HG02884 (cell line): ENCODE measurements around the gene DRAM2.

ENCODE experiments used
- ATAC-seq: cut with Tn5 transposase; IDR thresholded peaks from one replicate; pipeline ENCODE4 v1.9.1; 2021; ENCODE audit warnings: mild to moderate bottlenecking, moderate library complexity; ENCODE audit not compliant: unreplicated experiment

The DRAM2 gene

DNA sequence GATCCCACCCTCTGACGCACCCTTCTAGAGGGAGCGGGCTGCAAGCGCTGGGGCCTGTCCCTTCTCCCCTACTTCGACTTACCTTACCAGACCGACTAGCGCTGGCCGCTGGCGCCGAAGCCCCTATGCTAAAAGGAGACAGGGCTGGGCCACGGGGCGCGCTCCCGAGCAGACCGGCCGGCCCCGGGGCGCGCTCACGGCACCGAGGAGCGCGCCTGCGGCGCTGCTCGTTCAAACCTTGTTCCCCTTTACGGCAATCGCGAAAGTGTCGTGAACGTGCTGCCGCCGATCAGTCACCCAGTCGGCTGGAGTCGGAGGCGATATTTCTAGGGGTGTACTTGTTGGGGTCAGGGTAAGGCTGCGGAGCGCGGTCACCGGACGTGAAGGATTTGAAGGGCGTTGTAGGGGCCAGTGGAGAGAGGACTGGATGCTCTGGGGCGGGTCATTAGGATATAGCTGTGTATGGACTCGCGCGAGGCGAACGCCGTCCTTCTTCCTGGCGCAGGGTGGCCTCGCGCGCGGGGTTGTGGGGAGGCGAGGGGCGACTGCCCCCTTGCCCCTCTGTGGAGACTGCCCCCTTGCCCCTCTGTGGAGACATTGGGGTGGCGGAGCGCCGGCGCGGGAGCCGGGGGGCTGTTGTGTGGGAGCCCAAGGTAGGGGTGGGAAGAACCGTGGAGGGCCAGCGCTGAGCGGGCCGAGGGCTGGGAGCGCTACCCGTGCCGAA is at the start of gene DRAM2, which contains the start of gene CEPT1:
DRAM2 (minus strand) TSS at position 138 of the 724 bp plus-strand sequence. CDS start 8,539 bp downstream, outside the sequence.
CEPT1 (plus strand) TSS at position 268 of the 724 bp plus-strand sequence. CDS start 7,492 bp downstream, outside the sequence.
- ATAC-seq = peak; percentile 63

DNA sequence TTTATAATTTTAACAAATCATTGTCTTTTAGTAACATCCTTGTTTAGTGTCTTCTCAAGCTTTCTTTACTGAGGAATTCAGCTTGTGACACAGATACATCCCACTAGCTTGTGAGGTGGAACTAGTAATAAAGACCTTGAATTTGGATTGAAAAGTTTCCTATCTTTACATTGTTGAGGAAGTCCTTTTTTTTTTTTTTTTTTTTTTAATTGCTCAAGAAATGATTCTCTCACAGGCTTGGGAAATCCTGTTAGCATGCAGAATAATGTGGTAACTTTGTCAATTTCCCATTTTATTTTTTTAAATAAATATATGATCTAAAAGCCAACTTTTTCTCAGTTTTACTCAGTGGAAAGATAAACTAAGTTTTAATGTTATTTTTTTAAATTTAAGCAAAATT is 44.8 kb upstream of the DRAM2 start:
- no peak for ATAC-seq

DNA sequence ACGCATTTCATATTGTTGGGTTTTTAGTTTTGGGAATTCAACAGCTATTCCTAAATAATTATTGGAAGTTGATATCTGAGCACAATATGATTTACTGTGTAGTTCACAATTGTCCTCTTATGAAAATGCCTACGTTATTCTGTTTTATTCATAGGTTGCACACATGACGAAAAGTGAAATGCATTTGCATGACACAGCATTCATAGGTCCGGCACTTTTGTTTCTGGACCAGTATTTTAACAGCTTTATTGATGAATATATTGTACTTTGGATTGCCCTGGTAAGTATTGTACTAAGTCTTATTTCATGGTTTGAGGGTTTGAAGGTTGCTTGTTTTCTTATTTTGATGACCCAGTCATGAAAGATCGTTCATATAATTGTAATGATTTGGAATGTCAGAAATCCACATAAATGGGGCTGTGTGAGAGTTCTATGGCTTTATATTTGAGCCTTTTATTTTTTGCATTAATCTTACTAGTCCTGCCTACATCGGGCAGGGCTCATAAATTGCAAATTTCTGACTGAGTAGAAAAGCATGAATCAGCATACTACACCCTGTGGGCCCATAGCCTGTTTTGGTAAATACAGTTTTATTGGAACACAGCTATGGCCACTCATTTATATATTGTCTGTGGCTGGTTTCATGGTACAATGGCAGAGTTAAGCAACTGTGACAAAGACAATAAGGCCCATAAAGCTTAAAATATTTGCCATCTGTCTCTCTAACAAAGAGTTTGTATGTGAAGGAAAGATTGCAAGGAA is 43.6 kb upstream of the DRAM2 start:
- no peak for ATAC-seq

DNA sequence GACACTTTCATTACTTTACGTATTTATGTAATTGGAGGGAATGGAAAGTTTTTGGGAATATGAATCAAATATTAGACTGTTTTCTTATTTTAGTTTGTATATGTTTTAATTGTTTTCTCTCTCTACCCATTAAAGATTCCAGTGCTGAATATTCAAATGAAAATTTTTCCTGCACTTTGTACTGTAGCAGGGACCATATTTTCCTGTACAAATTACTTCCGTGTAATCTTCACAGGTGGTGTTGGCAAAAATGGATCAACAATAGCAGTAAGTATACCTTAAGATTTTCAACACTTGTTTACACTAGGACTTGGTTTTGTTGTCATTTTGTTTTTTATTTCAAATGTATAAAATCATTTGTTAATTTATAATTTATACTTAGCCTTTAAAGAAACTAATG is 42.2 kb upstream of the DRAM2 start:
- no peak for ATAC-seq

DNA sequence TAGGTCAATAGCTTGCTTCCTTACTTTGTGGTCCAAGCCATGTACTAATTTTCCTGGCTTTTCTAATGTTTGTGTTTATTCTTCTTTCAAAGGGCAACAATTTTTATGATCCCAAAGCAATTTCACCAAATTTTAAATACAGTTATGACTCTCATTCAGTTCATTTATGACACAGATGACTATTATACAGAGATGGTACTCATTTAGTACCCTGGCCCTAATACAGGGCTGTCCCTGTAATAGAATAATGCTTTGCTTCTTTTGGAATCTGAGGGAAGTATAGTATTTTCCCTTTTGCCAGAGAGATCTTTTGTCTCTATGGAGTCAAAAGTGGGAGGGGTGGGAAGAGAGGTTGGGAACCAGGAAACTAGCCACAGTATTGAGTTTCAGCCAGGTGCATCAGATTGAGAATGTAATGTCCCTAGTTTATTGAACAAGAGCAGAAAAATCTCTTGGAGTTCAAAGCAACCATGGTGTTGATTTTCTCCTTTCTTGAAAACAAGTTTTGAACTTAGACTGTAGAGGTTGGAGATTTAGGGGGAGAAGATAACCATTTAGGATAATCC is 40.2 kb upstream of the DRAM2 start:
- no peak for ATAC-seq

DNA sequence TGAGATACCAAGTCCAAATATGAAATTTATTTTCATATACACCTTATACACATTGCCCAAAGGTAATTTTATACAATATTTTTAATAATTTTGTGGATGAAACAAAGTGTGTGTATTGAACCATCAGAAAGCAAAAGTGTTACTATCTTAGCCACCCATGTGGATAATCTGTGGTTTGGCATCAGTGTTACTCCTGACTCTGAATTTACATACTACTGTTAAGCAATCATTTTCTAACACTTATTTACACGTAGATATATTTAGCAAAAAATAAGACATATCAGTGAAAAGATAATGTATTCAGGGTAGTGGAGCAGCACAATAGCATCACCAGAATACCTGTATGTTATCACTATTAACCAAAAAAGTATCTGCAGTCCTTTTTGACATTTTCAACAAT is 36.8 kb upstream of the DRAM2 start:
- no peak for ATAC-seq

DNA sequence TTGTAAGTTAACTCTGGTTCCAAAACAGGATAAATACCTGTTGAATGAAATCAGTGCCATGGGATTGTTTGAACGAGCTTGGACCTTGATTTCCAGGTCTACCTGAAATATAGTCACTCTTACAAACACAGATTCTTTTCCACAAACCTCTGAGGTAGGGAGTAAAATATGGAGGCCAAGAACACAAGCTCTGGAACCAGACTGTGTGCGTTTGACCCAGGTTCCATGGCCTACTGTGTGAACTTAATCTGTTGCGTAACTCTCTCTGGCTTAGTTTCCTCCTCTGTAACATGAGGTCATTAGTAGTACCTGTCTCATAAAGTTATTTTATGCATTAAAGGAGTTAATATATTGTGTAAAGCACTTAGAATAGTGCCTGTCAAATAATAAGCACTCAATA is 35.5 kb upstream of the DRAM2 start:
- ATAC-seq = no peak

DNA sequence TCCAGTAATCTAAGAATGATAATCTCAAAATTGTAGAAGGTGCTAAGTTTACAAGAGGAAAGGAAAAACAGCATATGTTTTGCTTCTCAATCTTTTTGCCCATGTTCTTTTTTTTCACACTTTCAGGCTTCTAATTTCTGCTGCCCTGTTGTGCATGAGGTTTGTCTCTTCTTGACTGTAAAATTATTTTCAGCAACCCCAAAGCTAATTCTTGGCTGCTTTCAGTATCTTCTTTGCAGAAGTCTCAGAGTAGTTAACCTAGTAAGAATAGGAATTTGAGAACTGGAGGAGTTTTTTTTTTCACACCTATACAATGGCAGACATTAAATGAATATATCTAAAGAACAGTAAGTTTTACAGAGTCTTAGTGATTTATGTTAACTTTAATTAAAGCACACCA is 34.2 kb upstream of the DRAM2 start:
- no peak for ATAC-seq

DNA sequence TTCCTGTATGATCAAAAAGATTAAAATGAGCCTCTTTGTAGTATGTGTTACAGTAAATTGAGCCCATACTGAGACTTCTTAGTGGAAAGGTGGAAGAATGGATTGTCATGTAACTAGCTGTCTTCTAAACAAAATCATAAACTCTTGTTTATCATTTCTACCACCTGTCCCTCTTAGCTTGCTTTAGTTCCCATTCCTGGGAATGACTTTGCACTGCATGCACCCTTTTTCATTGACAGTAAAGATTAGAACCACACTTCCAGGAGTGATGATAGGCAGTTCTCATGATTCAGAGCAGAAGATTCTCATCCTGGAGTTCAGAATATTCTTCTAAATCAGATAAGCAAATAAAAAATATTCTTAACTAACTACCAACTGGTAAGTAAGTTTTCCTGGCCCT is 32.6 kb upstream of the DRAM2 start:
- no peak for ATAC-seq

DNA sequence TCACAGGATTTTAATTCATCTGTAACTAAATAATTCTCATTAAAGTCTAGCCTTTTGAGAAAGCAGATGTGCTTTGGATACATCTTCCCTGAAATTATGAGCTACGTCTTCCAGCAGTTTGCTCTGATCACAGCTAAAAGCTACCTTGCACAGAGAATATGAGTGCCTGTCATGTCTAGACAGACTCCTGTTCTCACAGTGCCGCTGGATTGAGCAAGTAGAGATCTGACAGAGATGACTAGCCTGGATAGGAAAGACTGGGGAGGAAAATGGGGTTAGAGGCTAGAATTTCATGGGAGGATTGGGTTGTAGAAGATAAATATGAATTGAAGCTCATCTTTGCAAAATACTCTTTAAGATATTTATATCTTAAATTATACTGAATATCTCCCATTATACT is 24.3 kb upstream of the DRAM2 start:
- no peak for ATAC-seq

DNA sequence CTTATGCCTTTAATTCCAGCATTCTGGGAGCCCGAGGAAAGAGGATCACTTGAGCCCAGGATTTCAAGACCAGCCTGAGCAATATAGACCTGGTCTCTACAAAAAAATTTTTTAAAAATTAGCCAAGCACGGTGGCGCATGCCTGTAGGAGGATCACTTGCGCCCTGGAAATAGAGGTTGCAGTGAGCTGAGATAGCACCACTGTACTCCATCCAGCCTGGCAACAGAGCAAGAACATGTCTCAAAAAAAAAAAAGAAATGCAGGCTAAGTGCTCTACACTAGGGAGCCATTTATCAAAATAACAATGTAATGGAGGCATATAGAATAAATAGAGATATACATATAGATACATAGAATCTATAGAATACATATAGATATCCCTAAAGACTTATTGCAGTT is 23.5 kb upstream of the DRAM2 start:
- no peak for ATAC-seq

DNA sequence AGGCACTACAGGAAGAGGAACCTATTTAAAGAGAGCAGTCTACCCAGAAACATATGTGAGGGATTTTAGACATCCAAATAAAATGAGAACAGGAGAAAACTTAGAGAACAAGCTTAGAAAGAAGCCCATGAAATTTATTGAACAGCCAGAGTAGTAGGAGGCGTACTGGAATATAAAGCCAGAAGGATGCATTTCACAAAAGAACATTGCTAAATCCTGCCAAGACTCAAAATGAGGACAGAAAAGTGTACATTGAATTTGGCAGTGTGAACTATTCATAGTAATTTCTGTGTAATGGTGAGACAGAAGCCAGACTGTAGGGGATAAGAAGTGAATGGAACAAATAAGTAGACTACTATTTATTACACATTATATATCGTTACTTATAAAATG is 22.6 kb upstream of the DRAM2 start:
- no peak for ATAC-seq

DNA sequence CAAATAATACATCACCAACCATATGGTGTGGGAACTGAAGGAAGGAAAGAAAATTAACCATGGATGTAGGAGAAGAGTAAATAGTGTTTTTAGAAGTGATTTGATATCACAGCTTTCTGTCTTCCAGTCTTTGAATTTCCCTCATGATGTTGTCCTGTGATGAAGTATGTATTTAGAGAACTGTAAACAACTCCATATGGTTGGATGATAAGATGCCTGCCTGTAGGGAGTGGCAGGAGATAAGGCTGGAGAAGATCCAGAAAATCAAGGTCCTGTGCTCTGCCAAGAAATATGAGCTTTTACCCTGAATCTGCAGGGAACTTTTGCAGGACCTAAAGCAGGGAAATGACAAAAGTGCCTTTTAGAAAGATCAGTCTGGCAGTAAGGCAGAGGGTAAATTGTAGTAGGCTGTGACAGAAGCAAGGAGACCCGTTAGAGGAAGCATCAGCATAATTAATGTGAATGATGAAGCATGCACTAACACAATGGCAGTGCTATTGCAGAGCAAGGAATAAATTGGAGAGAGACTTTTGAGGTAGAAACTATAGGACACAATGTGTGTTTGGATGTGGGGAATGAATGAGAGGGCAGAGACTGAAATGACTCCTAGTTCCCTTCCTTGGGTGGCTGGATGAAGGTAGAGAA is 22.1 kb upstream of the DRAM2 start:
- no peak for ATAC-seq

DNA sequence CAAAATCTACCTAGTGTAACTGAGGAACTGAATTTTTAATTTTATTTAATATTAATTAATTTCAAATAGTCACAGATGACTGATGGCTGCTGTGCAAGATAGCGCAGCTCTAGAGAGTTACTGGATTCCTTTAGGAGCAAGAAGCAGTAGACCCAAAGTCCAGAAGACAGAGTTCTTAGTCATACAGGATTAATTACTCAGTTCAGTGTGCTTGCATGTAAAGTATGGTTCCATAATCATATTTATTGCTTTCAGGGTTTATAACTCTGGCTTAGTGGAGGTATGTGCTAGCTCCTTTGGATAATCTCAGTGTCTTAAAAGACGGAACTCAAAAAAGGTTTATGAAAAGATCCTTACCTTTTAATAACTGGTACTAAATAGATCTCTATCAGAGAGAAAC is 17.5 kb upstream of the DRAM2 start:
- ATAC-seq = no peak

DNA sequence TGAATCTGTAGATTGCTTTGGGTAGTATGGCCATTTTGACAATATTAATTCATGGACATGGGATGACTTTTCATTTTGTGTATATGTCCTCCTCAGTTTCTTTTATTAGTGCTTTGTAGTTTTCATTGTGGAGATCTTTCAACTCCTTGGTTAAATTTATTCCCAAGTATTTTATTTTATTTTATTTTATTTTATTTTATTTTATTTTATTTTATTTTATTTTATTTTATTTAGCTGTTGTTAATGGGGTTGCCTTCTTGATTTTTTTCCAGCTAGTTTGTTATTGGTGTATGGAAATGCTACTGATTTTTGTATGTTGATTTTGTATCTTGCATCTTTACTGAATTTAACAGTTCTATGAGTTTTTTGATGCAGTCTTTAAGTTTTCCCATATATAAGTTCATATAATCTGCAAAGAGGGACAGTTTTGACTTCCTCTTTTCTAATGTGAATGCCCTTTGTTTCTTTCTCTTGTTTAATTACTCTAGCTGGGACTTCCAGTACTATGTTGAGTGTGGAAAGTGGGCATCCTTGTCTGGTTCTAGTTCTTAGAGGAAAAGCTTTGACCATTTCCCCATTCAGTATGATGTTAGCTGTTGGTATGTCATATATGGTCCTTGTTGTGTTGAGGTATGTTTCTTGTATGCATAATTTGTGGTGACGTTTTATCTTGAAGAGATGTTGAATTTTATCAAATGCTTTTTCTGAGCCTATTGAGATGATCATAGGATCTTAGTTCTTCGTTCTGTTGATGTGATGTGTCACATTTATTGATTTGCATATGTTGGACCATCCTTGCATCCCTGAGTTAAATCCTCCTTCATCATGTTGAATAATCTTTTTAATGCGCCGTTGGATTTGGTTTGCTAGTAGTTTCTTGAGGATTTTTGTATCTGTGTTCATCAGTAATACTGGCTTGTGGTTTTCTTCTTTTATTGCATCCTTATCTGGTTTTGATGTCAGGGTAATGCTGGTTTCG is 14.4 kb upstream of the DRAM2 start:
- ATAC-seq = no peak

DNA sequence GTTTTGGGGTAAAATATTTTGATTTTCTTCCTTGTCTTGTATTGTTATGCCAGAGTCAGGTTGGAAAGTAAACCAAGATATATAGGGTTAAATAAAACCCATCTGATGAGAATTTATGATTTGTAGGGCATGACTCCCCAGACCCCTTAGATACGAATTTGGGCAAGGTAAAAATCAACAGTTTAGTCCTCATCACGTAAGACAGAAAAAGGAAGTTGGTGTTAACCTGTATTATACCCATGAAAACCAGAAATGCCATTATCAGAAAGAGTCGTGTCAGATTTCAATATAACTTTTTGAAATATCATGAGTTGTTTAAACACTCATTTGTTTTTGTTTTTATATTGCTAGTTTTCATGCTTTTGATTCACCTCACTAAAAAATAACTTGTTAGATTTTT is 11.9 kb upstream of the DRAM2 start:
- no peak for ATAC-seq

DNA sequence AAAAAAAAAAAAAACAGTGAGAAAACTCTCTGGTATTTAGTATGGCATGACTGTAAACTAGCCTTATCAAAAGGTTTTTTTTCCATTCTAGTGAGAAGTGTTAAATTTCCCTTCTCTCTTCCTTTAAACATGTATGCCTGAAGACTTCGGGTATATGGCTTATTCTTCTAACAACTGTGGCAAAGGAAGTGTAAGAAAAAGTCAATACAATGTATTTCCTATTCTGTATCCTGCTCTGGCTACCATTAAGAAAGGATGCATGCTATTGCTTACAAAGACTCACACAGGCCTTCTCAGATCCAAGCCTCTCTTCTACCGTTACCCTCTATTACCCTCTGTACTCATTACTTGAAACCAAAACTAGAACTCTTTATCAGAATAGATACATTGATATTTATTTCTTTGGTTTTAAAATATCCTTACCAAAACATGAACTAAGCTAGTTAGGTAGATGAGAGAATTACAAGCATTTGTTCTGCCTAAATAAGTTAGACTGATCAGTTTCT is 8.5 kb upstream of the DRAM2 start:
- ATAC-seq = no peak

DNA sequence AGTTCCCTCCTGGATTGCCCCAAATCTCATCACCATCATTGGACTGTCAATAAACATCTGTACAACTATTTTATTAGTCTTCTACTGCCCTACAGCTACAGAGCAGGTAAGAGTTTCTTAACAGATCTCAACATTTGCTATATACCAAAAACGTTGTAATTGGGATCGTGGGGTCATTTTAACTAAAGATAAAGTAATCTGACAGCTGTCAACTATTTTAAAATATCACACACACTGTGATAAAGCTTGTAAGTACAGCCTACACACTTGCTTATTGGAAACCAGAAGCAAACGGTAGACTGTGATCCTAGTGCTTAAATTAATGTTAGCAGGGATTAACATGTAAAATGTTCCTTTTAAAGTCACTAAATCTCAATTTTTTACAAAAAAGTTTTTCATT is 8.1 kb upstream of the DRAM2 start:
- no peak for ATAC-seq

DNA sequence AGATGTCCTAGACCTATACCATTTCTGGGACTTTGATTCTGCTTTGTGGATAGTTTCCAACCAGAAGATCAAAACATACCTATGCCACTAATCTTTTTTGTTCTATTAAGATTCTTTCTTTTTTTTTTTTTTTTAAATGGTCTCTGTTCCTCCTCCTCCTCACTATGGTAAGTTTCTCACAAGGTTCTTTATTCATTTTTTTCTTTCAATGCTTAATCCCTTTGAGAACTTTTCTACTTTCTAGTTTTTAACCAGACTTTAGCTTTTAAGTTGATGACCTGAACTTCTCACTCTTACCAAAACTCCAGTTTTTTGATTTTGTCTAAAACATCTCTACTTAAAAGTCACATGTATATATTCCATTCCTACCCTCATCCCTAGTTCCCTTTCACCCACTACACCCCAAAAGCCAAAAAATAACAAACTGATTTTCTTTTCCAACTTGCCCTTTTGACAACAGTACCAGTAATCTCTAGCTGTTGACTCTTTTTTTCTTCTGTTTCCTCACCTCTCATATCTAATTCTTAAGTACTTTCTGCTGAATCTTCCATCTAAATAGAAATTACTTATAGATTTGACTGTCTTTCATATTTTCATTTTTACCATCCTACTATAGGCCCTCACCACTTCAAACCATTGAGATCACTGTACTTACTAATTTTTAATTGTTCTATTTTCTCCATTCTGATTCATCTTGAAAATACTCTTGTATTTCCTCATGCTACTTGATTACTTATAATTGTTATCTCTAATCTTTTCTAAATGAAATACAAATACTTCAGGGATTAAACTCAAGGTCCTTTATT is 6.3 kb upstream of the DRAM2 start:
- no peak for ATAC-seq
